Activated CD8-positive, alpha-beta memory T cell treated with anti-CD3 and anti-CD28 coated beads for 1 hour (primary cell): Measurements from ENCODE around the gene FPGS.
"Not testable (repeated sequence)": the region's sequence is repeated elsewhere in the genome, so short reads cannot be mapped to it uniquely, and the experiment has no call there.

Experiments used
- DNase-seq, 2 donors: peaks; one replicate each; pipeline ENCODE4 v3.0.0-alpha.2; 2020; ENCODE audit warnings: low read depth in 1 of 2; ENCODE audit errors: extremely low read depth in 1 of 2

The FPGS gene, protein sequence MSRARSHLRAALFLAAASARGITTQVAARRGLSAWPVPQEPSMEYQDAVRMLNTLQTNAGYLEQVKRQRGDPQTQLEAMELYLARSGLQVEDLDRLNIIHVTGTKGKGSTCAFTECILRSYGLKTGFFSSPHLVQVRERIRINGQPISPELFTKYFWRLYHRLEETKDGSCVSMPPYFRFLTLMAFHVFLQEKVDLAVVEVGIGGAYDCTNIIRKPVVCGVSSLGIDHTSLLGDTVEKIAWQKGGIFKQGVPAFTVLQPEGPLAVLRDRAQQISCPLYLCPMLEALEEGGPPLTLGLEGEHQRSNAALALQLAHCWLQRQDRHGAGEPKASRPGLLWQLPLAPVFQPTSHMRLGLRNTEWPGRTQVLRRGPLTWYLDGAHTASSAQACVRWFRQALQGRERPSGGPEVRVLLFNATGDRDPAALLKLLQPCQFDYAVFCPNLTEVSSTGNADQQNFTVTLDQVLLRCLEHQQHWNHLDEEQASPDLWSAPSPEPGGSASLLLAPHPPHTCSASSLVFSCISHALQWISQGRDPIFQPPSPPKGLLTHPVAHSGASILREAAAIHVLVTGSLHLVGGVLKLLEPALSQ

DNA sequence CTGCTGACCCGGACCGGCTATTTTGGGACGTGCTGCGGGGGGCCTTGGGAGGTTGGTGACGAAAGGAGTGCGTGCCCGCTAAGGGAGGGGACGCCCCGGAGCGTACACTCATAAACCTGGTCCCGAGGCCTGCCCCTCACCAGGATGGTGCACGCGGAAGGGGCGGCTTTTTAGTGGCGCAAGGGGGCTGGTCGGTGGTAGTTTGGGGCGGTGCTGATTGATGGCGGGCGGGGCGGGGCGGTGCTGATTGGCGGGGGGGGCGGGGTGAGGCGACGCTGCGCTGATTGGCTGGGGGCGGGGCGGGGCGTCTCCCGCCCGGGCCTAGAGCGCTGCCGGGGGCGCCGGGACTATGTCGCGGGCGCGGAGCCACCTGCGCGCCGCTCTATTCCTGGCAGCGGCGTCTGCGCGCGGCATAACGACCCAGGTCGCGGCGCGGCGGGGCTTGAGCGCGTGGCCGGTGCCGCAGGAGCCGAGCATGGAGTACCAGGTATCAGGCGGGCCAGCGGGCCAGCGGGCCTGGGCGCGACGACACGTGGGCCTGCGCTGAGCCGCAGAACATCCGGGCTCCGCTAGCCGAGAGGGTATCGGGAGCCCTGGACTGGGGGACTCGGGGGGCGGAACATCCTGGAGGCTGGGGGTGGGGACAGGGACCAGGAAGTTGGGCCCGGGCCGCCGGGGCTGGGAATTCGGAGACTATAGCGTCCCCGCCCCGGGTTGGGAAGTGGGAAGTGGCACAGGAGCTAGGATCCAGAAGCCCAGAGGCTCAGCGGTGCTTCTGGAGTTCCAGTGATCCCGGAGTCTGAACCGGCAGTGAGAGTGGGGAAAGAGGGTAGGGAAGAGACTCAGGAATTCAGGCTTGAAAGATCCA is at the start of gene FPGS:
Gene FPGS, plus strand, starts transcription at position 307 of the 868 bp plus-strand sequence. Its CDS starts 43 bp downstream, at position 350.
- DNase-seq, result peak; percentile 48 to 76

DNA sequence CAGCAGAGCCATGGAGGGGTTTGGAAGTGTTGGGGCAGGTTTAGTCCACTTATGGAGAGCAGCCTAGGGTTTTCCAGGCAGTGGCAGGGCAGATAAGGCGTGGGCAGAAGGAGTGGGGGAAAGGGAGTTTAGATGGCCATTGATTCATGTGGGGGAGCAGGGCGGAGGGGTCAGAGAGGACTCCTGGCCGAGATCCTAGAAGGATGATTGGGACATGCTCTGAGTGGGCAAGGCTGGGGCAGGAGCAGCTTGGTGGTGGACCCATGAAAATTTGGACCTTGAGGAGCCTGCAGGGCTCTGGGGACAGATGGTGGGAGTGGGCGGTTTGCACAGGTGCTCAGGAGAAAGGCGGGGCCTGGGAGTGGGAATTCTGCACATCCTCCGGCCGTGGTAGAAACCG is 49.5 kb upstream of the FPGS start:
- no peak for DNase-seq

DNA sequence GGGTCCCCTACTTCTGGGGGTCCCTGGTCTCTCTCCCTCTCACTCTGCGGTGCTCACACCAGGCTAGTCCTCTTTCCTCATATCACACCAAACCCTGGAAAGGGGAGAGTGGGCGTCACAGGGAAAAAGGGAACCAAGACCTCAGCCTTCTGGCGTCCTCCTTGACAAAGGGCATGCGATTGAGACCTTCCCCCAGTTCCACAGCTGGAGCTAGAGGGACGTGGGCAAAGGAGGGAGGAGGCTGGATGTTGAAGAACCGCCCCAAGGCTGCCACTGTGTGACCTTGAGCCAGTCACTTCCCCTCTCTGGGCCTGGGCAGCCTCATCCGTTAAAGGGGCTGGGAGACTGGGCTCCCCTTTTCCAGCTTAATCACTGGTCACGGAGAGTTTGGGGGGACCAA is 49.1 kb upstream of the FPGS start:
- DNase-seq, result no peak

DNA sequence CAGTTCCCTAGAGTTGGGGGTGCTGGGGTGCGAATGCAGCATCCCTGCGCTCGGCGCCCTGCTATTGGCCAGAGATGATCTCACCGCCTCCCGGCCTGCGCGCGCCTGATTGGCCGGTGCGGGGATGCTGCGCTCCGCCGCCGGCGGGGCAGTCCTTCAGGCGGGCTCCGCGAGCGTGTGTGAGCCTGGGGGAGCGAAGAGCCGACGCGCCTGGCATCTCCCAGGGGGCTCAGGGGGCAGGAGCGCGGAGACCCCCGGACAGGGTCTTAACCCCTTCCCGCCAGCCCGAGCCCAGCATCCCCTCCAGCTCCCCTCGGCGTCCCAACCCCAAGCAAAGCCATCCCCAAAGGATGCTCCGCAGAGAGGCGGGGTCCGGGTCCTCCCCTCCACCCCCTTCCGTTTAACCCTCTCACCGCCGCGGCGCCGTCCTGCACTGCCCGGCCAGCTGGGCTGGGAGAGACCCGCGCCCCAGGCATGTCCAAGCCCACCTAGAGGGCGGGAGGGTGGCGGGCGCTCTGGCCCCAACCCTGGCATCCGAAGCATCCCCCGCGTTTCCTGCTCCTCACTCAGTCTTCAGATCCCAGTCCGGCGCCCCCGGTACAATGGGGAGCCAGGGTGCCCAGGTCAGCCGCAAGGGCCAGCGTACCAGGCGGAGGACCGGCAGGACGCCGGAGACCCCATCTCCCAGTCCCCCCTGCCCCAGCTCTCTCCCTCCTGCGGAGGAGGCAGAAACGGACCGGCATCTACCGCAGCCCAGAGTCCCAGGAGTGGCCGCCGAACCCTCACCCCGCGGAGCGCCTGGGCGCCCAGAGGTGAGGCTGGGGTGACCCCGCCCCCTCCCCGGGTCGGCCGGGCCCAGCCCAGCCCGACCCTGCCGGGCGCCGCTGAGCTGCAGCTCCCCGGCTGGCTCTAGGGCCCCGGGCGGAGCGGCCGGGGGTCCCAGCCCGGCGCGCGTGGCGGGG is 48.3 kb upstream of the FPGS start:
- no peak for DNase-seq

DNA sequence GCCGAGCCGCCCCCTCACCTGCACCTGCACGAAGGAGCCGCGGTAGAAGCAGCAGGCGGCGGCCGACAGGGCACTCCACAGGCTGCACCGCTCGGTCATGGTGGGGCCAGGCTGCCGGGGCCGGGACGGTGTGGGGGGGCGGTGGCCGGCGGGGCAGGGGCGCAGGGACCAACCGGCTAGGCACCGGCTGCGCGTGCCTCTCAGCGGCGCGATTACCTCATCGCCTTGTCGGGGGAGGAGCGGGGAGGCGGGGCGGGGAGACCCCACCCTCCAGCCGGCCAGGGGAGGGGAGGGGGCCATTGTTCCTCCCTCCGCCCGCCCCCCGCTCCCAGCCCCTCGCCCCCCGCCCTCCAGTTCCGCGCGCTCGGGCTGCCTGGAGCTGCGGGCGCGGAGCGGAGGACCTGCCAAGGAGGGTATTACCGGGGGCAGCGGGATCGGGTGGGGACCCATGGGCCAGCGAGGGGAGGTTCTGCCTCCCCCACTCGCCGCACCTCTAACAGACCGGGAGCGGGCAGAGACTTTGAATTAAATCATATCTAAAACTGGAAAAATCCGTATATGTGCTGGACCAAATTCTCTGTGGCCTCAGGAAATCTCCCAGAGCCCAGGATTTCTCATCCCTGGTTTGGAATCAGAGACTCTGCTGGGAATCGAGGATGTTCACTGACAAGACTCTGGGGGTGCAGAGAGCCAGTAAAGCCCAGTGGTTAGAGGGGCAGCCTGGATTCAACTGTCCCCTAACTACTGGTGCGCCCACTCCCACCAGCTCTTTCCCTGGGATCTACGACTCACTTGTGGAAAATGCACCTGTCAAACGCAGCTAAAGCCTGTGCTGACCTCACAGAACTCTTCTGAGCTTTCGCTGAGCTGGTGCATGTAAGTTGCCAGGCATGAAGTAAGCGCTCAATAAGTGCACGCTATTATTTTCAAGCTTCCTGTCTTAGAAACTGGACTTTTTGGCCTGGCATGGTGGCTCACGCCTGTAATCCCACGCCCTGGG is 47.3 kb upstream of the FPGS start:
- no peak for DNase-seq

DNA sequence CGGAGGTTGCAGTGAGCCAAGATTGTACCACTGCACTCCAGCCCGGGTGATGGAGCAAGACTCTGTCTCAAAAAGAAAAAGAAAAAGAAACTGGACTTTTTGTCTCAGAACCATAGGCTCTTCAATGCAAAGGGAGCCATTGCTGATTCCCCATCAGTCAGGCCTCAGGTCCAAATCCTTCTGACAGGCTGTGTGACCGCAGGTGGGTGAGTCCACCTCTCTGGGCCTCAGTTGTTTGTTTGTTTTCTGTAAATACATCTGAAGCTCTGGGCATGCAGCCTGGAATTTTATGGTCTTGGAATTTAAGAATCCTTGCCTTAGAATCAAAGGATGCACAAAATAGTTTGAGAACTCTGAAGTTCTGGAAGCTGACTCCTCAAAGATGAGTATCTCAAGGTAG is 46.4 kb upstream of the FPGS start:
- no peak for DNase-seq

DNA sequence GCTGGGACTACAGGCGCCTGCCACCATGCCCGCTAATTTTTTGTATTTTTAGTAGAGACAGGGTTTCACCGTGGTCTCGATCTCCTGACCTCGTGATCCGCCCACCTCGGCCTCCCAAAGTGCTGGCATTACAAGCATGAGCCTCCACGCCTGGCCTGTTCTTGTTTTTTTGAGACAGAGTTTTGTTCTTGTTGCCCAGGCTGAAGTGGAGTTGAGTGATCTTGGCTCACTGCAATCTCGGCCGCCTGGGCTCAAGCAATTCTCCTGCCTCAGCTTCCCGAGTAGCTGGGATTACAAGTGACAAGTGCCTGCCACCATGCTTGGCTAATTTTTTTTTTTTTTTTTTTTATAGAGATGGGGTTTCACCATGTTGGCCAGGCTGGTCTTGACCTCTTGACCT is 45.9 kb upstream of the FPGS start:
- not testable (repeated sequence) for DNase-seq

DNA sequence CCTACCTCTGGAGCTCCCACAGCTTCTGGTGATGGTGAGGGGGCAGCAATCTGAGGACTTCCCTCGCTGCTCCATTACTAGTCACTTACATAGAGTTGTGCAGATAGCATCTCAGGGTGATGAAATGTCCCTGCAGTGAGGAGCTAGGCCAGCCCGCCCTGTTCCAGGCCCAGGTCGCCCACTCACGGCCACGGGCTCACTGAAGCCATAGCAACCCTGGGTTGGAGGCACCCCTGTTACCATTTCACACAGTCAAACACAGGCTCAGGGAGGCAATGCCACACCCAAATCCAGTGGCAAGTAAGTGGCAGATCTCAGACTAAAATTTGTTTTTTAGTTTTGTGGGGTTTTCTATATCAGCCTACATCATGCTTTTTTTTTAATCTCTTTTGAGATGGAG is 43.8 kb upstream of the FPGS start:
- DNase-seq, result no peak

DNA sequence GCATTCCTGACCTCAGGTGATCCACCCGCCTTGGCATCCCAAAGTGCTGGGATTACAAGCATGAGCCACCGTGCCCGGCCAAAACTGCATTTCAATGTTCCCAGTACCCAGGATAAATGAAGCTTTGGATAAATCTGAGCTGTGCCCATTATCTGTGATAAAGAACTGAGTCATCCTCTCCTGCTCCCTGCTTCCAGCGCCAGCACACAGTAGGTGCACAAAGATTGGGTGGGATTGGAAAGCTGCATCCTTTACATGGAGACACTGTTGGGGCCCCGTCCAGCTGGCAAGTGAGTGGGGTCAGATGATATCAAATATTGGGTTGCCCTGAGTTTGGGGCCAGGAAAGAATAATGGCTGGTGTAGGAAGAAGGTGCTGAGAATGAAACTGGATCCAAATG is 41.6 kb upstream of the FPGS start:
- no peak for DNase-seq

DNA sequence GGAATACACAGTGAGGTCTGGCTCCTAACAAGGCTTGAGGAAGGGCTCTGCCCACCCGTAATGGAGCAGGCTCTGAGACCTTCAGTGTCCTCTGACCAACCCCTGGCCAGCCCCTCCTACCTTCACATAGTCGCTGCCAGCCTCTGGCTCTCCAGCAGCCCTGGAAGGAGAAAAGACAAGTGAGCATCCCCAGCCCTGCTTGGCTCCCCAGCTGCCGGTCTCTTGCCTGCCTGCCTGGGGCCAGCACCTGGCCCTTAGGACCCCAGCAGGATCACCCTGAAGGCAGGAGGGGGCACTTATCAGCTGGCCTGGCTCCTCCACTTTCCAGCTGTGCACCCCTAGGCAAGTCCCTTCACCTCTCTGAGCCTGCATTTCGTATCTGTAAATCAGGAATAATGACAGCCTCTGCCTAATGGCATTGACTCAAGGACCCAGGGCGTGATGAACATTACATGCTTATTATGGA is 41.2 kb upstream of the FPGS start:
- no peak for DNase-seq

DNA sequence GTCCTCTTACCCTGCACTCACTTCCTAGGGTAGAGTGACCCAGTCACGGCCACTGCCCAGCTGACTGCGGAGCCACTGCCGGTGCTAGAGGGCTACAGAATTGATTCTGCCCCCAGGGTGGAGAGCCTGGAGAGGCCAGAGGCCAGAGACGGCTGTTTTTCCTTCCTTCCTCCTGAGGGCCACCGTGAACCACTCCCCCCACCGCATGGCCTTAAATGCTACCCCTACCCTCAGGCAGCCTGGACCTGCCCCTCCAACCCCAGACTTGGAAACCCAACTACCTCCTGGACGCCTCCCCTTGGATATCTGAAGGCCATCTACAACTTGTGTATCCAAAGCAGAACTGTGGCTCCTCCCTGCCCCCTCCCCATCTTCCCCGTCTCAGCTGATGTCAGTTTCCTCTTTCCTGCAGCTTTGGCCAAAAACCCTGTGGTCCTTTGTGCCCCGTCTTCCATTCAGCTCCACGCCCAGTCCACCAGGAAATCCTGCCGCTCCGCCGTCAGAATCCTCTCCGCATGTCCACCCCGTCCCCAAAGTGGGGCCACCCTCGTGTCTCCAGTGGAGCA is 40.5 kb upstream of the FPGS start:
- no peak for DNase-seq

DNA sequence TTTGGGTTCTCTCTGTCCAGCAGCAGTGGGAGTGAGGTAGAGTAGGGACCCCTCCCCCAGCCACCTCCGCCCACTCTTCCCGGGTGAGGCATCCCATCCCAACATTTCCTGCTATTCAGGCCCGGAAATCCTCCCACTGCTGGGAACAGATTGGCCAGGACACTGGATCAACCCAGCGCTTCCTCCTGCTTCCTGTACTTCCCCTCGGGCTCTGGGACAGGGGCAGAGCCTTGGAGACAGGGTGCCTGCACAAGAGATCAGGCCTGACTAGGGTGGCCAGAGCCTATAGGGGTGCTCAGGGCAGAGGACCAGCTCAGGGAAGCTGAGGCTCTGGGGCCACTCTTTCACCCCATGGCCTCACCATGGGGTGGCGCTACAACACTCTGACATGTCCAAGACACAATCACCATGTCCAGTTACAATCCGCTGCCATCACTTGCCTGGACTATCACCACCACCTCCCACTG is 38.7 kb upstream of the FPGS start:
- no peak for DNase-seq

DNA sequence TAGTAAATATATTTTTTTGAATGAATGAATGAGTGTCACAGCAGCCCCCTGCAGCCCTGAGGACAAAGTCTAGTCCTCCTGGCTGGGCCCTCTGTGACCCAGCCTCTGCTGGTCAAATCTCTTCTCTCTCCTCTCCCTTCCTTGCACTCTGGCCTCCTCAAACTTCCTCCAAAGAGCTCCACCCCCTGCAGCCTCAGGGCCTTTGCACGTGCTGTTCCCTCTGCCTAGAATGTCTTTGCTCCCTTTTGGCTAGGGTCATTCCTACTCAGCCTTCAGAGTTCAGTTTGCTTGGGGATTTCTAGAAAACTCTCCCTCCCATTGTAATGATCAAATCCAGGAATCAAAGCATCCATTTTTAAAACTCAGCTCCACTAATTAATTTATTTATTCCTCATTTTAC is 37.3 kb upstream of the FPGS start:
- no peak for DNase-seq

DNA sequence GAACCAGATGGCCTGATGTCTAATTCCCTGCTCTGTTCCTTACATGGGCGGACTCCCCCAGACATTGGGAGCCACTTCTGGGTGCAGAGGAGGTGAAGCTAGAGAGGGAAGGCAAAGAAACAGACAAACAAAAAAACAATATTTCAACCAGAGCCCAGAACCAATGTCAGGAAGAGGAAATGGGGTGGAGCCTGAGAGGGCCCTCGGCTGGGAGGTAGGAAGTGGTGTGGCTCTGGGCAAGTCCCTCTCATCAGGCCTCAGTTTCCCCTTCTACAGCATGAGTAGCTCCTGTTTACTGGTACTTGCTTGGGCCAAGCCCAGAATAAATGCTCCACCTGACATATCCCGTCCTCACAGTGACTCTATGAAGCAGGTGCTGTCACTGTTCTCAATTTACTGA is 35.3 kb upstream of the FPGS start:
- no peak for DNase-seq

DNA sequence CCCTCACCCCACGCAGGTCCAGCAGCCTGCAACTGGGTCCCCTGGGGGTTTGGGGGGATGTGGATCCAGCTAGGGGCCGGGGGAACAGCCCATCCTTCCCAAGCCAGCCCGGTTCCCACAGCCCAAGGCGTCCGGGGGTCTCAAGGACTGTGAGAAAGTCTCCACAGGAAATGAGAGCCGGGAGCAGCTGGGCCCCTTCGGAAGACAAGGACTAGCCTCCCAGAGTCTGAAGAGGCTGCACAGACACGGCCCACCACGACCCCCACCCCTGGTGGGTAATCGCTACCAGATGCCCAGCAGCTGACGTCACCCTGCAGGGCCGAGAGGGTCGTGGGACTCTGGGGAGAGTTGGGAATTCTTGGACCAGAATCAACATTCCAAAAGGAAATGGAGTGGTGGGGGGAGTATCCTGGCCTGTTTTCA is 34.8 kb upstream of the FPGS start:
- DNase-seq, result no peak

DNA sequence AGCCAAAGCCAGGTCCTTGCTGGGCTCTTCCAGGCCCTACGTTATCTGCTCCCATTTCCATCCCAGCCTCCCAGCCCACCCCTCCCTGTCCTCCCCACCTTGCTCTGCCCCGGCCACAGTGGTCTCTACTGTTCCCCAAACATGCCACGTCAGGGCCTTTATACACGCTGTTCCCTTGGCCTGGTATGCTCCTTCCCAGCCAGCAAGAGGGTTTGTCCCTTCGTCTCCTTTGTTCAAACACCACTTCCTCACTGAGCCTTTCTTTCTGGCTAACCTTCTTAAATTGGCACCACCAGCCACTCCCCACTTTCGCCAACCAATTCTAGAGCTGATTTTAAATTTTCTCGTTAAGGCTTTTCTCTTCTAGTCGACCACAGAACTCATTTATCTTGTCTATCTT is 34.0 kb upstream of the FPGS start:
- DNase-seq, result no peak

DNA sequence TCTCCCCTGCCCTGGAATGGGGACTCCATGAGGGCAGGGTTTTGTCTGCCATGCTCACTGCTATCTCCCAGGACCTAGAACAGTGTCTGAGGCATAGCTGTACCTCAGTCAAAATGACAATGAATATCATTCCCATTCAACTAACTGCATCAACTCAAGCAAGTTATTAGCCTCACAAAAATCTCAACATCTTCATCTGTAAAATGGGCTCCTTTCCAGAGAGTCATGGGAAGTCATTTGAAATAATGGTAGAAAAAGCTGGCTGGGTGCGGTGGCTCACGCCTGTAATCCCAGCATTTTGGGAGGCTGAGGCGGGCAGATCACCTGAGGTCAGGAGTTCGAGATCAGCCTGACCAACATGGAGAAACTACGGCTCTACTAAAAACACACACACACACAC is 33.6 kb upstream of the FPGS start:
- DNase-seq, result no peak

DNA sequence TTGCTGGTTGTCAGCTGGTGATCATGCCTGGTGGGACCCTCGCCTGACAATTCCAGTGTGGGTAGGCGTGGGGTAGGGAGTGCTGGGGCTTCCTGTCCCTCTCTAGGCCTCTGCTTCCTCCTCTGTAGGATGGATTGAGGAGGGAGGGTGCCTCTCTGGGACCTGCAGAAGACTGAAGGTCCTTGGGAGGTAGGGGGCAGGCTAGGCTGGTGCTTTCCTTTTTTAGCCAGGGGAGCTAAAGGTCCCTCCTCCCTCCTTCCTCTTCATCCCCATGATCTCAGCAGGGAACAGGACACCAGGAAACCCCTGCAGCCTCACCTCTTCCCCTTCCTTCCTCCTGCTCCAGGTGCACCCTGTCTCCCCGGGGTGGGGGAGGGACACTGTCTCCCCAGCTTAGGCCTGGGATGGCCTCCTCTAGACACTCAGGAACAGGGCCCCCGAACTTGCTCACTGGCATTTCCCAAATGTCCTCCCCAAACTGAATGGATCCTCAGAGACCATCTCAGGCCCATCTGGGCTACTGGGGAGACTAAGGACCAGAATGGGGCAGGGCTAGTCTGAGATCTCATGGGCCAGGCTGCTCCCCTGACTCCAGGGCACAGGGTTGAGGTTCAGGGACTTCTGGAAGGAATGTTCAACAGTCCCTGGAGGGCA is 32.6 kb upstream of the FPGS start:
- DNase-seq, result no peak
